Natural killer cell (primary cell): ENCODE data around the gene MBP. TPM values are rescaled to one million over a fixed set of nuclear protein-coding genes. Genes with fewer than 3 reads are reported as not detected.

Source experiments
- ATAC-seq, 3 donors: fragments of 150-1000 bp in 2 of 3; fragments of 200-7000 bp in 1 of 3; cut with Tn5 transposase; 1 replicate in 1 of 3; 2 replicates in 2 of 3; pipeline ENCODE4 v1.10.0; 2021; ENCODE audit warnings: mild to moderate bottlenecking in 2 of 3, moderate library complexity in 2 of 3
- DNase-seq, 2 donors: peaks; one replicate each; pipeline versions ENCODE4 v3.0.0 to v3.0.0-alpha.2; 2013 to 2021; ENCODE audit warnings: mixed read lengths in 1 of 2
- H3K27ac ChIP-seq: one replicate; pipeline ENCODE4 v1.5.1; 2013; ENCODE audit warnings: mild to moderate bottlenecking, low read length
- H3K27me3 ChIP-seq: one replicate; pipeline ENCODE4 v1.6.1; 2013; ENCODE audit warnings: low read length; ENCODE audit not compliant: control insufficient read depth, insufficient read depth
- H3K36me3 ChIP-seq: one replicate; pipeline ENCODE4 v1.6.1; 2013; ENCODE audit warnings: low read length; ENCODE audit not compliant: control insufficient read depth, insufficient read depth
- H3K4me1 ChIP-seq: one replicate; pipeline ENCODE4 v1.6.1; 2013; ENCODE audit warnings: low read length; ENCODE audit not compliant: control insufficient read depth, insufficient read depth
- H3K4me3 ChIP-seq: one replicate; pipeline ENCODE4 v1.5.1; 2013; ENCODE audit warnings: low read length
- H3K9me3 ChIP-seq: one replicate; pipeline ENCODE4 v1.6.1; 2013; ENCODE audit warnings: low read length; ENCODE audit not compliant: control insufficient read depth, insufficient read depth
- H3K27ac Mint-ChIP-seq, 2 donors: one replicate each; pipeline ENCODE4 v1.8.0; 2022; ENCODE audit warnings: mild to moderate bottlenecking in 2 of 2, mixed read lengths in 2 of 2, moderate library complexity in 1 of 2
- H3K27me3 Mint-ChIP-seq, 2 donors: one replicate each; pipeline ENCODE4 v1.8.0; 2022; ENCODE audit warnings: low read depth in 2 of 2, mixed read lengths in 2 of 2
- H3K36me3 Mint-ChIP-seq: one replicate; pipeline ENCODE4 v1.8.0; 2022; ENCODE audit warnings: mixed read lengths
- H3K4me1 Mint-ChIP-seq, 2 donors: one replicate each; pipeline ENCODE4 v1.8.0; 2022; ENCODE audit warnings: mixed read lengths in 2 of 2
- H3K4me3 Mint-ChIP-seq: one replicate; pipeline ENCODE4 v1.8.0; 2022; ENCODE audit warnings: mild to moderate bottlenecking, moderate library complexity, mixed read lengths
- H3K9me3 Mint-ChIP-seq, 2 donors: one replicate each; pipeline ENCODE4 v1.8.0; 2022; ENCODE audit warnings: mixed read lengths in 2 of 2
- CTCF ChIP-seq: fragments of 200-600 bp; IDR thresholded peaks from one replicate; pipeline ENCODE4 v1.8.0; 2022; ENCODE audit warnings: antibody characterized with exemption
- WGBS: methylation state at CpG from one replicate; pipeline ENCODE4 v1.1.7; 2013; ENCODE audit warnings: missing lambda C conversion rate; ENCODE audit not compliant: insufficient coverage; 5-methylcytosine and 5-hydroxymethylcytosine counted together
- intact Hi-C: fragments of 100-400 bp; cut with micrococcal nuclease; formaldehyde crosslinking; loops from one replicate; pipeline ENCODE4 v1.14.2; 2022
- total RNA-seq, 4 donors: library from RNA; stranded (reverse); fragments of 120-200 nt in 1 of 4; gene quantifications; one replicate each; pipeline versions ENCODE4 v1.2.3 to v1.2.4, GENCODE V29; 2013 to 2022

Gene MBP
- total RNA-seq, 3 donors from 2014 or later (not counting 1 experiment from before 2014, with no cell fraction given): 183 to 344 (median 325) TPM

GRCh38 chr18:77129150-77129551 is 3.4 kb downstream of the MBP start:
- peaks cover 81 to 82% of the 10 kb centered on the region in 2 donors for H3K4me1 Mint-ChIP-seq
- H3K9me3 Mint-ChIP-seq: no peaks in the 10 kb centered on the region
- 70% methylated on average over 7 of the region's 7 CpGs for WGBS
- Histone ChIP-seq H3K4me3 (no peak overlapping the region), H3K27me3 (no peaks in the 10 kb centered on the region), H3K27ac (peak overlapping the region; percentile 84), H3K4me1 (peaks cover 49% of the 10 kb centered on the region), H3K36me3 (peaks cover 17% of the 10 kb centered on the region), H3K9me3 (no peaks in the 10 kb centered on the region)
- H3K36me3 Mint-ChIP-seq: peaks cover 10% of the 10 kb centered on the region
- DNase-seq (no peak), ATAC-seq (no peak)
- intact Hi-C loops: loop anchor here (2.0 kb wide), 2 partner anchors 26 to 66 kb away; no protein-coding TSS in a partner anchor
- TF ChIP-seq CTCF: no peak
- H3K27me3 Mint-ChIP-seq: no peaks in the 10 kb centered on the region
- H3K4me3 Mint-ChIP-seq: peak overlapping the region; percentile 94
- H3K27ac Mint-ChIP-seq: peak overlapping the region; percentile 88 to 95

GRCh38 chr18:77127769-77128671 is 4.6 kb downstream of the MBP start:
- TF ChIP-seq CTCF: no peak
- Histone ChIP-seq H3K4me3 (peak overlapping the region; percentile 2), H3K27me3 (no peaks in the 10 kb centered on the region), H3K9me3 (no peaks in the 10 kb centered on the region), H3K27ac (peak overlapping the region; percentile 84), H3K4me1 (peaks cover 47% of the 10 kb centered on the region), H3K36me3 (peaks cover 17% of the 10 kb centered on the region)
- ATAC-seq: peak; percentile 50 to 82 (median 66)
- 9% methylated on average over 9 of the region's 11 CpGs for WGBS
- Mint-ChIP-seq H3K9me3 (no peaks in the 10 kb centered on the region), H3K27ac (peak overlapping the region; percentile 88 to 95), H3K36me3 (peaks cover 10% of the 10 kb centered on the region), H3K4me1 (peaks cover 82% of the 10 kb centered on the region in 2 donors), H3K4me3 (peak overlapping the region; percentile 94), H3K27me3 (no peaks in the 10 kb centered on the region)
- peak; percentile 55 to 84 for DNase-seq
- intact Hi-C loops: loop anchor here (2.0 kb wide), 4 partner anchors 19 to 81 kb away; no protein-coding TSS in a partner anchor

DNA sequence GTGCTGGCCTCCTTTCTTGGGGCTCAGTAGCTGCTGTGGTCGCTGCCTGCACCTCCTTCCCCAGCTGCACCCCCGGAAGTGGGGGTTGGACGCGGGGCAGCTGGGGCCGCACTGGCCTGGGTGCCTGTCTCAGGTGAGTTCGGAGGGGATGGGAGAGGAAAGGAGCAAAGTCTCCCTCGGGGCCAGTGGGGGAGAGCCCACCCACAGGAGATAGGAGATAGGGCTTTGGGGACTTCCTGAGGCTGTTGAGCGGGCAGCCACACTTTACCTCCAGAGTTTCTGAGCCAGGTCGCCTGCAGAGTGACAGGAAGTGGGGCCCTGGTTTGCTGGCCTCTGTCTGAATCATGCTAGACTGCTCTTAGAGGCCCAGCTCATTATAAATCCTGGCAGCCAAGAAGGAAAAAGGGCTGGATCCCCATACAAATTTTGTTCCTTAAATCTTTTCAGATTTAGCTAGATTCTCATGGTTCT is 8.1 kb downstream of the MBP start:
- no peak for TF ChIP-seq CTCF
- DNase-seq (peak; percentile 62 to 80), ATAC-seq (peak; percentile 68 to 73 (median 72))
- H3K27ac Mint-ChIP-seq: peak overlapping the region; percentile 88 to 95
- intact Hi-C loops: loop anchor here (1.0 kb wide), 1 partner anchor 10 kb away; no protein-coding TSS in a partner anchor
- peak overlapping the region; percentile 94 for H3K4me3 Mint-ChIP-seq
- peaks cover 61% of the 10 kb centered on the region for H3K4me1 ChIP-seq
- no peaks in the 10 kb centered on the region for H3K9me3 Mint-ChIP-seq
- no peaks in the 10 kb centered on the region for H3K27me3 ChIP-seq
- H3K36me3 ChIP-seq: peaks cover 33% of the 10 kb centered on the region
- peak overlapping the region; percentile 82 for H3K27ac ChIP-seq
- peak overlapping the region; percentile 8 for H3K4me3 ChIP-seq
- H3K9me3 ChIP-seq: no peaks in the 10 kb centered on the region
- peaks cover 96 to 98% of the 10 kb centered on the region in 2 donors for H3K4me1 Mint-ChIP-seq
- no peaks in the 10 kb centered on the region for H3K27me3 Mint-ChIP-seq
- peaks cover 10% of the 10 kb centered on the region for H3K36me3 Mint-ChIP-seq
- WGBS: 0% methylated on average over 9 of the region's 9 CpGs
